GM21786 (cell line): ENCODE measurements around the gene PSD.

ENCODE experiments used
- ATAC-seq: cut with Tn5 transposase; IDR thresholded peaks from one replicate; pipeline ENCODE4 v1.9.1; 2021; ENCODE audit not compliant: unreplicated experiment

The PSD gene

GRCh38 chr10:102405632-102406031, 13.0 kb downstream of the PSD start:
- ATAC-seq, result no peak

DNA sequence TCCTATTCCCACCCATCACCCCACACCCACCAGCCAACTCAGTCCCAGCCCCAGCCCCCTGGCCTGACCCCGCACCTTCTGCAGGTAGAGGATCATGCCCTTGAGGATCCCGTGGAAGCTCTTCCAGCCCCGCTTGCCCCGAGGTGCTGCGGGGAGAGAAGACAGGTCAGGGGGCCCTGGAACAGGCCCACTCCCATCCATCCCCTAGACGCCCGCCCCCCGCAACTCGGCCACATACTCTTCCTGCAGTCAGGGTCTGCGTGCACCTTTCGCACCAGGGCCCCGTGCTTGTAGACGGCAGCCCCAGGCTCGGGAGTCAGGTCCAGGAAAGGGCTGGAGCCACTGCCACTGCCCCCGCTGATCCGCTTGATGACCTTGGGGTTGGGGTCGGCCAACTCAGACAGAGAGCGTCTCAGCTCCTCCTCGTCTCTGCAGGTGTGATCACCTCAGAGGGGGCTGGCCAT, 13.4 kb downstream of the PSD start:
- ATAC-seq, result no peak

DNA sequence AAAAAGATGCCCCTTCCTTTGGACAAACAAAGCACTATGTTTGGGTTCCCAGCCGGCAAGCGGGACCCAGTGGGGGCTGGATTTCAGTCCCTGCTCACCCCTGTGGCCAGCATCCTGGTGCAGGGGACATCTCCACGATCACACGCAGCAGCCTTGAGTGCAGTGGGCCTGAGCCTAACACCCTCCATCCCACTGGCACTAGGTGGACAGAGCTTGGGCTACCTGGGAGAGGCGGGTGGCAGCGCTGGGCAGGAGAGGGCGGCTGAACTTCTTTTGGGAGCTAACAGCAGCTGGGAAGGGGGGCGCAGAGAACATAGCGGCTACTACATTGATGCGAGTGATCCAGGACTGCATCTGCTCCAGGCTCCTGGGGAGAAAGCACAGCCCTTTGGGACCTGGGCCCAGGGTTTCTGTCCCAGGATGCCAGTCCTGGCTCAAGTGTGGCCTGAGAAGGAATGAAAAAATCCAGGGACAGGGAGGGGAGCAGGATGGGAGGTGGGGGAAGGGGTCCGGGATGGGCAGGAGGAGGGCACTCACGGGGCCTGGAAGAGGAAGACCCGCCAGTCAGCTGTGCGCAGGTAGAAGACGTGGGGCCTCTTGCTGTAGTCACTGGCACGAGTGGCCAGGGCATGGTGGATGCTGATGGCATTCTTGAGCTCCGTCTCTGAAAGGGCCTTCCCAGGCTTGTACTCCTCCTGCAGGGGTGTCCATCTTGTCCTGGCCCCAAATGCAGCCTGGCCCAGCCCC, 14.1 kb downstream of the PSD start:
- ATAC-seq, result no peak

DNA sequence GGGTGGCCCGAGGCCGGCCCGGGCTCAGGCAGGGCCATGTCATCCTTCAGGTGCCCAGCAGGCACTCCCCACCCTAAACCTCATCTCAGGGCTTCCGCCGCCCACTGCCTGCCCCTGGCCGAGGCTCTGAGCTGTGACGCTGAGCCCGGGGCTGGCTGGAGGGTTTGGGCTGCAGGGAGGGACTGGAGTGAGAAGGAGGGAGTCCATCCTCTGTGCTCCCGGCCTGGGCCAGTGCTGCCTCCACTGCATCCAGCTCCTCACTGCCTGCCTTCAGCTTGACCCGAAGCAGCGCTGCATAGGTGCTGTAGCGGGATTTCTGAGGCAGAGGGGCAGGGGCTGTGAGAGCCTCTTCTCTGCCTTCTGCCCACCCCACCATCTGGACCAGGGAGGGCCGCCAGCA, 15.5 kb downstream of the PSD start:
- no peak for ATAC-seq

- ATAC-seq, result no peak
Measured at GRCh38 chr10:102402512-102402896, 16.1 kb downstream of the PSD start.

DNA sequence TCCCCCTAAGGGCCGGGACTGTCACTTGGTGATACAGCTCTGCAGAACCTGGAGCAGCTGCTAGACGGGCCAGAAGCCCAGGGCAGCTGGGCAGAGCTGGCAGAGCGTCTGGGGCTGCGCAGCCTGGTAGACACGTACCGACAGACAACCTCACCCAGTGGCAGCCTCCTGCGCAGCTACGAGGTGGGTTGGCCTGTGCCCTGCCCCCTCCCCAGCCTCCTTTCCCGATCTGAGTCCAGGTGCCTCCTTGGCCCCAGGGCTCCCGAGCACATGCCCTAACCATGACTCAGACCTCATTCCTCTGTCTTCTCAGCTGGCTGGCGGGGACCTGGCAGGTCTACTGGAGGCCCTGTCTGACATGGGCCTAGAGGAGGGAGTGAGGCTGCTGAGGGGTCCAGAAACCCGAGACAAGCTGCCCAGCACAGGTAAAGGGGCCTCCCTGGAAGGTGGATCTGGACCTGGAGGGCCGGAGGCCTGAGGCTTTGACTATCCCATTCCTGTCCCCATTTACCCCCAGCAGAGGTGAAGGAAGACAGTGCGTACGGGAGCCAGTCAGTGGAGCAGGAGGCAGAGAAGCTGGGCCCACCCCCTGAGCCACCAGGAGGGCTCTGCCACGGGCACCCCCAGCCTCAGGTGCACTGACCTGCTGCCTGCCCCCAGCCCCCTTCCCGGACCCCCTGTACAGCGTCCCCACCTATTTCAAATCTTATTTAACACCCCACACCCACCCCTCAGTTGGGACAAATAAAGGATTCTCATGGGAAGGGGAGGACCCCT, 16.7 kb downstream of the PSD start:
- ATAC-seq, result no peak

GRCh38 chr10:102401342-102401654, 17.3 kb downstream of the PSD start:
- no peak for ATAC-seq

DNA sequence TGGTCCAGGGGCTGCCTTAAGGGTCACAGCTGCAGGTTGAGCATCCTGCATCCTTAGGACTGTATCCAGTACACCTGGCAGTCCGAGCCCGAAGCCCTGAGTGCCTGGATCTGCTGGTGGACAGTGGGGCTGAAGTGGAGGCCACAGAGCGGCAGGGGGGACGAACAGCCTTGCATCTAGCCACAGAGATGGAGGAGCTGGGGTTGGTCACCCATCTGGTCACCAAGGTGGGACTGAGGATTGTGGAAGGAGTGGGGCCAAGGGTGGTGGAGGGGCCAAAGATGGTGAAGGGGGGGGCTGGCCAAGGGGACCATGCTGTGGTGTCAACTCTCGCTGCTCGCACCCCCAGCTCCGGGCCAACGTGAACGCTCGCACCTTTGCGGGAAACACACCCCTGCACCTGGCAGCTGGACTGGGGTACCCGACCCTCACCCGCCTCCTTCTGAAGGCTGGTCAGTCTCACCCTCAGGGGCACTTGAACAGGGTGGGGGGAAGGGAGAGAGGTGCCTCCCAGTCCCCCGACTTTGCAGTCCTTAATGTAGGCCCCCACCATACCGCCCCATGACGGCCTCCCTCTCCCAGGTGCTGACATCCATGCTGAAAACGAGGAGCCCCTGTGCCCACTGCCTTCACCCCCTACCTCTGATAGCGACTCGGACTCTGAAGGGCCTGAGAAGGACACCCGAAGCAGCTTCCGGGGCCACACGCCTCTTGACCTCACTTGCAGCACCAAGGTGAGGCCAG, 17.8 kb downstream of the PSD start:
- no peak for ATAC-seq

GRCh38 chr10:102400076-102400475, 18.5 kb downstream of the PSD start:
- ATAC-seq, result no peak

DNA sequence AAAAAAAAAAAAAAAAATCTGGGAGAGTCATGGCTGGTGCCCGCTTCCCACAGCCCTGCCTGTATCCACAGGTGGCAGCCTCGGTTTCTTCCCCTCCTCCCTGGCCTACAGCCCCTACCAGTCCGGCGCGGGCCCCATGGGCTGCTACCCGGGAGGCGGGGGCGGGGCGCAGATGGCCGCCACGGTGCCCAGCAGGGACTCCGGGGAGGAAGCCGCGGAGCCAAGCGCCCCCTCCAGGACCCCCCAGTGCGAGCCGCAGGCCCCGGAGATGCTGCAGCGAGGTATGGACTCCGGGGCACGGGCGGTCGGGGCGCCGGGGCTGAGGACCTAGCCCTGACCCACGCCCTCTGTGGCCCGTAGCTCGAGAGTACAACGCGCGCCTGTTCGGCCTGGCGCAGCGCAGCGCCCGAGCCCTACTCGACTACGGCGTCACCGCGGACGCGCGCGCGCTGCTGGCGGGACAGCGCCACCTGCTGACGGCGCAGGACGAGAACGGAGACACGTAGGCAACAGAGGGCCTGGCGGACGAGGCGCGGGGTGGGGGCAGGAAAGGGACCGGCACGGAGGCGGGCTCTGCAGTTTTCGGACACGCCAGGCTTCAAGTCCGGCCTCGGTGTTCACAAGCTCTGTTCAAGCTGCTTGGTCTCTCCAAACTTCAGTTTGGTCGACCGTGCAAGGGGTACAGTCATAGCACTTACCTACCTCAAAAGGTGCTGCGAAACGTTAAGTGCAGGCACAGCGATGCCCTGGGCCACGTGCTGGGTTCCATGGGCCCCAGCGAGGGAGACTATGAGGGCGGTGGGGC, 19.2 kb downstream of the PSD start:
- ATAC-seq, result peak; percentile 46

DNA sequence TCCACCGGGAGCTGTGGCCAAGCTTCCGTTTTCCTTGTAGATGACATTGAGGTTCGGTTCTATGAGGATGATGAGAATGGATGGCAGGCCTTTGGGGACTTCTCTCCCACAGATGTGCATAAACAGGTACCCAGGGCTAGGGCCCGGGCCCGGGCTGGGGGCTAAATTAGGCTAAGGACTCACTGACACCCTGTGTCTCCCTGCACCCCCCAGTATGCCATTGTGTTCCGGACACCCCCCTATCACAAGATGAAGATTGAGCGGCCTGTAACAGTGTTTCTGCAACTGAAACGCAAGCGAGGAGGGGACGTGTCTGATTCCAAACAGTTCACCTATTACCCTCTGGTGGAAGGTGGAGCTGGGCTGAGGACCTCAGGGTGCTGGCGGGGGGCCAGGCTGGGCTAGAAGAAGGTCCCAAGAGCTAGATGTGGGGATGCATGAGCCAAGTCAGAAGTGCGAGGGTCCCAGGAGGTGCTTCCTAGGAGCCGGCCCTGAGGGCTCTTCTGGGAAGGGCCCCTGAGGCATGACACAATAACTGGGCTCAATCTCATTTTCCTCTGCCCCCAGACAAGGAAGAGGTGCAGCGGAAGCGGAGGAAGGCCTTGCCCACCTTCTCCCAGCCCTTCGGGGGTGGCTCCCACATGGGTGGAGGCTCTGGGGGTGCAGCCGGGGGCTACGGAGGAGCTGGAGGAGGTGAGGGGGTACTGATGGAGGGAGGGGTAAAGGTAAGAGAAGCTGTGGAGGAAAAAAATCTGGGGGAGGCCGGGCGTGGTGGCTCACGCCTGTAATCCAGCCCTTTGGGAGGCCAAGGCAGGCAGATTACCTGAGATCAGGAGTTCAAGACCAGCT, 20.2 kb downstream of the PSD start:
- no peak for ATAC-seq

GRCh38 chr10:102397222-102398171, 21.1 kb downstream of the PSD start:
- ATAC-seq, result no peak

GRCh38 chr10:102396730-102397151, 21.8 kb downstream of the PSD start:
- no peak for ATAC-seq

DNA sequence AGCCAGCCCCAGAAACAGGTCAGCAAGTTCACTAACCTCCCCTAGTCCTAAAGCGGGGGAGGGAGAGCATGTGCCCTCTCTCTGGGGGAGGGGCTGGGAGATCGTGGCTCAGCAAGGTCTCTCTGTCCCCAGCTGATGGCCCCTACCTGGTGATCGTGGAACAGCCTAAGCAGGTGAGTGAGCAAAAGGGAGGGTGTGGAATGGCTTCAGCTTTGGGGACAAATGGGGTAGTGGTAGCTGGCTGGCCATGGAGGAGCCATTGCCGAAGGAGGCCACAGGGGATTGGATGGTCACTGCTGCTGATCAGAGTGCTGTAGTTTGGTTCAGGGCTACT, 22.3 kb downstream of the PSD start:
- no peak for ATAC-seq

DNA sequence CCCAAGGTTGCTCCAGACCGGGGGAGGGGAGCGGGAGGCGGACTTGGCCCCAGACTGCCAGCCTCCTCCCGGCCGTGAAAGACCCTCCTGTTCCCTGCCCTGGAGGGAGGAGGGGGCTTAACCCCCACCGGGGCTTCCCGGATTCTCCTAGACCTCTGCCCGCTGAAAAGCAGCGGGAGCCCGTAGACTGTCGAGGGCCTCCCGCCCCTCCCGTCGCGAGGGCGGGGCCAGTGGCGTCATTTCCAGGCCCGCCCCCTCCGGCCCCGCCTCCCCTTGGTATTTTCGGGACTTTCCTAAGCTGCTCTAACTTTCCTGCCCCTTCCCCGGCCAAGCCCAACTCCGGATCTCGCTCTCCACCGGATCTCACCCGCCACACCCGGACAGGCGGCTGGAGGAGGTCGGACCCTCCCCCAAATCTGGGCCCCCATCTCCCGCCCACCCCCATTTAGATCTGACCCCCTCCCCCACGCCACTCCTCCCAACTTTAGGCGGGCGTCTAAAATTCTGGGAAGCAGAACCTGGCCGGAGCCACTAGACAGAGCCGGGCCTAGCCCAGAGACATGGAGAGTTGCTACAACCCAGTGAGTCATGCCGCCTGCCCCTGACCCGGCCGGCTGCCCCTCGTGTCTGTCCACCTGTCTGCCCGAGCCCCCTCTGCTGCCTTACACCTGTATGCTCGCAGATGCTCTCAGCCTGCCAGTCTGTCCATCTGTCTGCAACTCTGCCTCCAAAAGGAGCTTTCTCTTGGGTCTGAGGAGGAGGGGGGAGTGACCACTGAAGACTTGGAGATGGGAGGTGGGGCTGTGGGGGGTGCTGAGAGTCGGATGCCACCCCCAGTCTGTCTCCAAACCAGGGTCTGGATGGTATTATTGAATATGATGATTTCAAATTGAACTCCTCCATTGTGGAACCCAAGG, 22.9 kb downstream of the PSD start, which contains the start of gene NFKB2:
NFKB2 (plus strand) TSS at position 306 of the 917 bp plus-strand sequence; CDS start at position 561, 255 bp downstream.
- no peak for ATAC-seq

- no peak for ATAC-seq
Measured at GRCh38 chr10:102394801-102395399, 23.7 kb downstream of the PSD start.

GRCh38 chr10:102394079-102394800, 24.3 kb downstream of the PSD start:
- peak; percentile 81 for ATAC-seq
